ENCODE data around the gene EDAR. TPM values are rescaled to one million over a fixed set of nuclear protein-coding genes. Genes with fewer than 3 reads are reported as not detected.

EDAR gene
- total RNA-seq, 2 donors from 2014 or later = not detected

DNA sequence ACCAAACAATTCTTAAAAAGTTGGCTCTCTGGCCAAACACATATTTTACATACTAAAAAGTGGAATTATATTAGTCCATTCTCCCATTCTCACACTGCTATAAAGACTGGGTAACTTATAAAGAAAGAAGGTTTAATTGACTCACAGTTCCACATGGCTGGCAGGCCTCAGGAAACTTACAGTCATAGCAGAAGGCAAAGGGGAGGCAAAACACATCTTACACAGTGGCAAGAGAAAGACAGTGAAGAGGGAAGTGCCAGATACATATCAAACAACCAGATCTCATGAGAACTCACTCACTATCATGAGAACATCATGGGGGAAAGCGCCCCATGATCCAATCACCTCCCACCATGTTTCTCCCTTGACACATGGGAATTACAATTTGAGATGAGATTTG lies 42.6 kb downstream of the EDAR start:
- no peak overlapping the region for H3K4me3 Mint-ChIP-seq
- H3K9me3 Mint-ChIP-seq = peaks cover 16% of the 10 kb centered on the region
- DNase-seq (ENCODE audit: low spot score) = no peak
- no peak overlapping the region for H3K27ac Mint-ChIP-seq
- peaks cover 9% of the 10 kb centered on the region for H3K36me3 Mint-ChIP-seq
- H3K4me1 Mint-ChIP-seq (ENCODE audit: low read depth in 2 of 2) = no peaks in the 10 kb centered on the region
- no peak for ATAC-seq
- peaks cover 6 to 7% of the 10 kb centered on the region in 2 donors for H3K27me3 Mint-ChIP-seq

DNA sequence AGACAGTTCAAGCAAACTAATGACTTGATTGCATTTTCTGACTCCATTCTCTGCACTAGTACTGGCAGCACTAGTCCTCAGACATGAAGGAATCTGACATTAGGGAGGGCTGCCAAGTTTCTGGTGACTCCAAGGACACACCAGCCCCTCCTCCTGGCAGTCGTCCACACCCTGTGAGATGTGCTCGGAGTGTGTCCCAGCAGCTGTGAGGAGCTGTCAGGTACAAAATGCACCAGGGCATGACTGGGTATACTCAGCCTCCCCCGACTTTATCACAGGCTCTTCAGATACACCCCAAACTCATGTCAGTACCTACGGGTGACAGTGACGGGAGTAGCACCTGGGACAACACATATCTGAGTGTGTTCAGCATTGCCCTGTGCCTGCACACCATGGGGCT lies 43.1 kb downstream of the EDAR start:
- DNase-seq (ENCODE audit: low spot score) (no peak), ATAC-seq (no peak)
- no peak overlapping the region for H3K4me3 Mint-ChIP-seq
- peaks cover 6 to 7% of the 10 kb centered on the region in 2 donors for H3K27me3 Mint-ChIP-seq
- H3K27ac Mint-ChIP-seq = no peak overlapping the region
- peaks cover 16% of the 10 kb centered on the region for H3K9me3 Mint-ChIP-seq
- no peaks in the 10 kb centered on the region for H3K4me1 Mint-ChIP-seq (ENCODE audit: low read depth in 2 of 2)
- H3K36me3 Mint-ChIP-seq = peaks cover 9% of the 10 kb centered on the region

- Mint-ChIP-seq H3K27me3 (peaks cover 5 to 6% of the 10 kb centered on the region in 2 donors), H3K4me3 (no peak overlapping the region), H3K4me1 (ENCODE audit: low read depth in 2 of 2) (no peaks in the 10 kb centered on the region), H3K36me3 (peaks cover 9% of the 10 kb centered on the region), H3K27ac (no peak overlapping the region), H3K9me3 (peaks cover 16% of the 10 kb centered on the region)
- DNase-seq (ENCODE audit: low spot score) (no peak), ATAC-seq (no peak)
Measured at GRCh38 chr2:108944601-108945331, 44.3 kb downstream of the EDAR start.

- ATAC-seq (no peak), DNase-seq (ENCODE audit: low spot score) (no peak)
- Mint-ChIP-seq H3K27ac (no peak overlapping the region), H3K4me1 (ENCODE audit: low read depth in 2 of 2) (no peaks in the 10 kb centered on the region), H3K27me3 (peaks cover 6 to 9% of the 10 kb centered on the region in 2 donors), H3K36me3 (peaks cover 9% of the 10 kb centered on the region), H3K9me3 (peaks cover 16% of the 10 kb centered on the region), H3K4me3 (no peak overlapping the region)
Measured at GRCh38 chr2:108943751-108944150, 45.3 kb downstream of the EDAR start.

DNA sequence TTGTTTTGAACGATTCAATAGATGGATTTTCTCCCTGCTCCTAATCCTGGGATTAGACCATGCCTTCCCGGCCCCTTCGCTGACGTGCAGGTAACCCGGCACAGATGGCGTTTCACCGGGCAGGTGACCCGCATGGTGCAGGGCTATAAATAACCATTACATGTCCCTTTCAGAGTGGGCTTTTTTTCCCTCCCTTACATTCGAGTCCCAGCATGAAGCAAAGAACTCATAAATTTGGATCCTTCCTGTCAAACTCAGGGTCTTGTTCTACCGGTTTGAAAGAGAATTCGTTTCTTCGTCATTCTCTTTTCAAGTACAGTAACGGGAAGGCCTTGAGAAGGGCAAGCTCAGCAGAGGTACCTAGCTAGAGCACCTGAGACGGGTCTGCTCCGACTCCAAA lies 46.1 kb downstream of the EDAR start:
- no peak overlapping the region for H3K4me3 Mint-ChIP-seq
- peaks cover 10% of the 10 kb centered on the region for H3K9me3 Mint-ChIP-seq
- no peaks in the 10 kb centered on the region for H3K4me1 Mint-ChIP-seq (ENCODE audit: low read depth in 2 of 2)
- peaks cover 0 to 6% of the 10 kb centered on the region in 2 donors for H3K27me3 Mint-ChIP-seq
- no peak for DNase-seq (ENCODE audit: low spot score)
- H3K36me3 Mint-ChIP-seq = peaks cover 2% of the 10 kb centered on the region
- no peak overlapping the region for H3K27ac Mint-ChIP-seq
- ATAC-seq = no peak

DNA sequence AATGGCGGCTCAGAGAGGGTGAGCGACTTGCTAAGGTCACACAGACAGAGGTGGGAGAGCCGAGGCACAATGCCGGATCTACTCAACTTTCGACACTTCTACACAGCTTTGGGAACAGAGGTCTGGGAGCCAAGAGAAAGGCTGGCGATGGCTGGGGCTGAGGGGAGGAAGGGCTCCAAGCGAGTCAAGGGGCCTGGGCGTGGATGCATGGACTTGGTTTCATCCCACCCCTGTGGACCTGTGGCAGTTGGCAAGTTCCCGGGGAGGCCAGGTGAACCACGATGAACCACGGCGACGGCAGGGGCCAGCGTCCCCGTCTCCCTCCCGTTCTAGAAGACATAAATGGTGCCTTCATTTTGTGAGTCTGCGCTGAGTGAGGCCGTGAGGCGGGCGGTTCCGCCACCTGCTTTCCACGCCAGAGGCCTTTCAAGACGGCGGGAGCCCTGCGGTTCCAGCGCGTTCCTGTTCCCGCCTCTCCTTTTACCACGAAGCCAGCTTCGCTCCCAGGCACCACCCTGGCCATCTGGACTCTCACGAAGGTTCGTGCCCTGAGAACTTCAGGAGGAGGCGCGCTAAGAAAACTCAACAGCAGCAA lies 46.7 kb downstream of the EDAR start:
- no peak for DNase-seq (ENCODE audit: low spot score)
- no peak for ATAC-seq
- no peak overlapping the region for H3K4me3 Mint-ChIP-seq
- H3K36me3 Mint-ChIP-seq = no peaks in the 10 kb centered on the region
- H3K27ac Mint-ChIP-seq = no peak overlapping the region
- no peaks in the 10 kb centered on the region for H3K4me1 Mint-ChIP-seq (ENCODE audit: low read depth in 2 of 2)
- peaks cover 0 to 6% of the 10 kb centered on the region in 2 donors for H3K27me3 Mint-ChIP-seq
- peaks cover 10% of the 10 kb centered on the region for H3K9me3 Mint-ChIP-seq

DNA sequence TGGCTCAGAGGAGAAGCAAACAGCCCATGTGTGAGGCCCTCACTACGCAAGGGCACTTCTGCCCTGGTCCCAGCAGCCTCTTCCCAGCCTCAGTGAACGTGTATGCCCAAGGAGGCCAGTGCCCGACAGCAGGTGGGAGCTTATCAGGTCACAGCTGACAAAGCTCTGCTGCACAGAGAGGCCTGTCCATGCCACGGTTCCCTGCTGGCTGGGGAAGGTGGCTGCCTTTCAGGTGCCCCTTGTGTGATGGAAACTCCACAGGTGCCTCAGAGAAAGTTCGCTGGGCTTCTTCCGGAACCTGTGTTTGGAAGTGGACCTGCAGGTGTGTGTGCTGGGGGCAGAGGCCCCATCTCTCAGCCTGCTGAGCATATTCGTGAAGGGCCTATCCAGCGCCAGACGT lies 47.3 kb downstream of the EDAR start:
- Mint-ChIP-seq H3K27ac (no peak overlapping the region), H3K9me3 (peaks cover 8% of the 10 kb centered on the region), H3K4me1 (ENCODE audit: low read depth in 2 of 2) (no peaks in the 10 kb centered on the region), H3K4me3 (no peak overlapping the region), H3K27me3 (peaks cover 0 to 6% of the 10 kb centered on the region in 2 donors), H3K36me3 (no peaks in the 10 kb centered on the region)
- DNase-seq (ENCODE audit: low spot score) (no peak), ATAC-seq (no peak)

DNA sequence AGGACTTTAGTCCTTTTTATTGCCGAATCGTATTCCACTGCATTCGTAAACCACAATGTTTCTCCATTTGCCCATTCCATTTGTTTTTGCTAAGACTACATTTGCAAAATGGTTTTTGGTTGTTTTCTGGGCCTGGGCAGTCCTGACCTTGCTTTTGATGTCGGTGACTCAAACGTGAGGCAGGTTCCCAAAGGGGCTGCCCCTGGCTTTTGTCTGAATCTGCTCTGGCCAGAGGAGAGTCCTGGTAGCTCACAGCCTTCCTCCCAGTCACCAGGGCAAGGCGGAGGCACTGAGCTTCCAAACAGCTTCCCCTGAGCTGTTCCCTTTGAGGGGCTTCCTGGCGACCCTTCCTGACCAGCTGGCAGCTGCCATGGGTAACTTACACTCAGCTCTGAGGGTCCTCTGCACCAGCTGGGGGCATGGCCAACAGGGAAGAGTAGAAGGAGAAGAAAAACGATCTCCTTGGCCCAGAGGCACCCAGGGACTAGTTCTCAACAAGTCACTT lies 47.8 kb downstream of the EDAR start:
- H3K4me3 Mint-ChIP-seq = no peak overlapping the region
- H3K4me1 Mint-ChIP-seq (ENCODE audit: low read depth in 2 of 2) = no peaks in the 10 kb centered on the region
- H3K36me3 Mint-ChIP-seq = no peaks in the 10 kb centered on the region

GRCh38 chr2:108940156-108940555 lies 48.9 kb downstream of the EDAR start:
- Mint-ChIP-seq H3K4me1 (ENCODE audit: low read depth in 2 of 2) (no peaks in the 10 kb centered on the region), H3K27ac (no peak overlapping the region), H3K9me3 (no peaks in the 10 kb centered on the region), H3K36me3 (no peaks in the 10 kb centered on the region), H3K4me3 (no peak overlapping the region), H3K27me3 (peaks cover 0 to 6% of the 10 kb centered on the region in 2 donors)
- DNase-seq (ENCODE audit: low spot score) (no peak), ATAC-seq (peak in 1 of 2 donors; percentile 18)

More for the DNA sequence above, 47.8 kb downstream of the EDAR start:
- H3K9me3 Mint-ChIP-seq = peaks cover 3% of the 10 kb centered on the region
- no peak for ATAC-seq
- H3K27me3 Mint-ChIP-seq = peaks cover 0 to 6% of the 10 kb centered on the region in 2 donors
- no peak overlapping the region for H3K27ac Mint-ChIP-seq
- DNase-seq (ENCODE audit: low spot score) = no peak

DNA sequence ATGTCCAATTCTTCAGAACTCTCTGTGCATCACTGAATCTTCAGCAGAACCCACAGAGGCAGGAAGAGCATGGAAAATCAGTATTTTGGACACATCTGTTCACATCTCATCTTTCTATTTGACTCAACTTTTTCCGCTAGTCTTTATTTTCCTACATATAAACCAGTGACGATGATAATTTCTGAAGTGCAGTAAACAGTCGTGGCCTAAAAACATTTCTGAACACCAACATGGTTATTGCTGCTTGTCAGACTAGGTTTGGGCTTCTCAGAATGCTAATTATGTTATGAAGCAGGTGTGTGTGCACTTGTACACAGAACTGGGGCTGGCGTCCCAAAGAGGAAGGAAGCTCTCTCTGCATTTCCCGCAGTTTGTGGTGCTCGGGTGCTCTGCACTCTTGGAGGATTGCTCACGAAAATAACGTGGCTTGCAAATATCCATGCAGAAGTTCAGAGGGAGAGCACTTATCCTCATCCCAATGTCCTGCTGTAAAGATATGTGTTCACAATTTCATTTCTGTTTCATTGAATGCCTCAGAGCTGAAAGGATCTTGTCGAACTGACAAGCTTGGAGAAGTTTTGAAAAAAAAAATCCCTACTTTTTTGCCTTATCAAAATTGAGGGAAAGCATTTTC lies 50.8 kb downstream of the EDAR start:
- DNase-seq (ENCODE audit: low spot score) = no peak
- ATAC-seq = no peak
- H3K4me1 Mint-ChIP-seq (ENCODE audit: low read depth in 2 of 2) = no peaks in the 10 kb centered on the region
- H3K27me3 Mint-ChIP-seq = peaks cover 0 to 6% of the 10 kb centered on the region in 2 donors
- H3K4me3 Mint-ChIP-seq = no peak overlapping the region
- H3K36me3 Mint-ChIP-seq = no peaks in the 10 kb centered on the region
- no peak overlapping the region for H3K27ac Mint-ChIP-seq
- no peaks in the 10 kb centered on the region for H3K9me3 Mint-ChIP-seq

- Mint-ChIP-seq H3K4me1 (ENCODE audit: low read depth in 2 of 2) (no peaks in the 10 kb centered on the region), H3K4me3 (no peak overlapping the region), H3K27me3 (peaks cover 0 to 6% of the 10 kb centered on the region in 2 donors), H3K9me3 (no peaks in the 10 kb centered on the region), H3K27ac (no peak overlapping the region), H3K36me3 (no peaks in the 10 kb centered on the region)
- peak in 1 of 2 donors; percentile 15 for ATAC-seq
- no peak for DNase-seq (ENCODE audit: low spot score)
Measured at GRCh38 chr2:108937367-108938017, 51.5 kb downstream of the EDAR start.

DNA sequence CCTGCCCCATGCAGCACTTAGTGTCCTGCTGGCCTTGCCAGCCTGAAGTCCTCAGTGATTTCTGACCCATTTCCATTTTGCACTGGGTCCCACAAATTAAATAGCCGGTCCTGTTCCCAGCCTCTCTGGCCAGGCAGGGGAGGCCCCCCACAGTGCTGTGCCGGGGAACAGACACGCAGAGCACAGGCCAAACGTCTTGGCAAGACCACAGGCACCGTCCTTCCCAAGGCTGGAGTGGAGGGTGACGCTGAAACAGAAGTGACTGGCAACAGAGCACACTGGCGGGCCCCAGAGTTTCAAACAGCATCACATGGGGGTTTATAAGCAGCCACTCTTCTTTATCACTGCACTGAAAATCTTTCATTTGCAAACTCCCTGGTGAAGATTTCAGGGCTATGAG lies 52.2 kb downstream of the EDAR start:
- H3K4me1 Mint-ChIP-seq (ENCODE audit: low read depth in 2 of 2) = no peaks in the 10 kb centered on the region
- ATAC-seq = no peak
- no peaks in the 10 kb centered on the region for H3K36me3 Mint-ChIP-seq
- no peaks in the 10 kb centered on the region for H3K9me3 Mint-ChIP-seq
- no peak for DNase-seq (ENCODE audit: low spot score)
- H3K27me3 Mint-ChIP-seq = peaks cover 0 to 6% of the 10 kb centered on the region in 2 donors
- H3K27ac Mint-ChIP-seq = no peak overlapping the region
- H3K4me3 Mint-ChIP-seq = no peak overlapping the region

- Mint-ChIP-seq H3K36me3 (no peaks in the 10 kb centered on the region), H3K27ac (no peak overlapping the region), H3K4me3 (no peak overlapping the region), H3K4me1 (ENCODE audit: low read depth in 2 of 2) (no peaks in the 10 kb centered on the region), H3K9me3 (no peaks in the 10 kb centered on the region), H3K27me3 (peaks cover 0 to 6% of the 10 kb centered on the region in 2 donors)
- no peak for ATAC-seq
- no peak for DNase-seq (ENCODE audit: low spot score)
Measured at GRCh38 chr2:108936076-108936864, 52.8 kb downstream of the EDAR start.
